ENCODE data around the gene CNPY4. TPM values are rescaled to one million over a fixed set of nuclear protein-coding genes. Genes with fewer than 3 reads are reported as not detected.

The CNPY4 gene
- total RNA-seq, result 13.9 and 16.8 TPM in 2 replicates
- 11.8 TPM for total RNA-seq (2013)
- polyA plus RNA-seq, result 8.0 and 9.0 TPM in 2 replicates
- 4.7 and 7.5 TPM in 2 replicates for polyA minus RNA-seq

- H3K4me2 ChIP-seq (replicated peaks; ENCODE audit: low read depth, low read length, poor library complexity, severe bottlenecking), result peak within 1 kb of the TSS; percentile 97
- peaks cover 14 to 21% of the 10 kb centered on the region in 2 donors for H3K4me1 ChIP-seq (ENCODE audit: control insufficient read depth in 2 of 2, insufficient read depth in 2 of 2, low read length in 2 of 2)
- POLR2A ChIA-PET, result interaction anchor here (0.7 to 2.9 kb wide), 2 partner anchors 18 to 27 kb away, joined by 3 to 14 read pairs; partner anchors contain the start of genes AP4M1 and MCM7
- no peaks in the 10 kb centered on the region for H4K20me1 ChIP-seq (ENCODE audit: control insufficient read depth, insufficient read depth, low read length, poor library complexity, severe bottlenecking)
- H3K9me3 ChIP-seq (ENCODE audit: control extremely low read depth in 1 of 3, control insufficient read depth in 2 of 3, insufficient read depth in 1 of 3, low read length in 2 of 3), result no peaks in the 10 kb centered on the region
- Mint-ChIP-seq H3K9me3 (ENCODE audit: insufficient read depth) (no peaks in the 10 kb centered on the region), H3K4me1 (peaks cover 30% of the 10 kb centered on the region), H3K27ac (peak within 1 kb of the TSS; percentile 95), H3K4me3 (peak within 1 kb of the TSS; percentile 98), H3K27me3 (no peaks in the 10 kb centered on the region)
- H3K36me3 ChIP-seq (replicated peaks in 1 of 2; ENCODE audit: control extremely low read depth in 1 of 2, control insufficient read depth in 1 of 2, extremely low read depth in 1 of 2, insufficient read depth in 2 of 2, low read length in 1 of 2), result no peaks in the 10 kb centered on the region
- H3K79me2 ChIP-seq (ENCODE audit: control insufficient read depth, insufficient read depth, low read length), result peaks cover 26% of the 10 kb centered on the region
- peak within 1 kb of the TSS; percentile 67 to 94 (median 92) for H3K4me3 ChIP-seq (ENCODE audit: control extremely low read depth in 1 of 5, extremely low read depth in 1 of 5, insufficient read depth in 1 of 5, low read depth in 2 of 5, low read length in 4 of 5)
- H3K9ac ChIP-seq (ENCODE audit: low read length), result peak within 1 kb of the TSS; percentile 93
- peak; percentile 14 for TF ChIP-seq CTCF (IDR thresholded peaks at IDR 0.05)
- no peak for TF ChIP-seq EZH2 (IDR thresholded peaks at IDR 0.05; ENCODE audit: borderline replicate concordance, insufficient read depth, low read depth, low read length, poor library complexity, severe bottlenecking)
- peak; percentile 85 for ATAC-seq (ENCODE audit: low read depth)
- CTCF ChIA-PET, result interaction anchor here (1.0 to 2.2 kb wide), 3 partner anchors 11 to 18 kb away, joined by 3 to 8 read pairs (median 6); partner anchors contain the start of genes AP4M1 and MCM7
- DNase-seq, result peak; percentile 97
- peak within 1 kb of the TSS; percentile 93 to 97 for H3K27ac ChIP-seq (ENCODE audit: low read length in 2 of 2)
- H2AFZ ChIP-seq (ENCODE audit: insufficient read depth, low read depth, low read length, poor library complexity, severe bottlenecking), result peak within 1 kb of the TSS; percentile 96
- WGBS (ENCODE audit: insufficient coverage), result under 1% methylated on average over 36 of the region's 49 CpGs
- H3K27me3 ChIP-seq (replicated peaks in 1 of 4; ENCODE audit: control extremely low read depth in 1 of 4, control insufficient read depth in 3 of 4, insufficient read depth in 4 of 4, low read length in 3 of 4), result no peaks in the 10 kb centered on the region
- intact Hi-C loops (cut with micrococcal nuclease), result loop anchor here (1.0 kb wide), 3 partner anchors 8 to 37 kb away; partner anchors contain the start of genes AP4M1 and MCM7
Observed at GRCh38 chr7:100119072-100119969, at the start of gene CNPY4, which contains the start of gene TAF6. Gene CNPY4 (plus strand): TSS chr7:100119634. CDS start chr7:100119745, 111 bp downstream. Gene TAF6 (minus strand): TSS chr7:100119358. CDS start chr7:100114209, 5,149 bp downstream.

Measured in B cell (primary cell).